HEK293 (cell line): ENCODE results near the gene TRUB2.

Experiments used
- CTCF ChIA-PET: fragments of 350-600 bp; formaldehyde crosslinking; extraction: SDS; loops from one replicate; lab custom pipeline; 2021; ENCODE audit warnings: antibody characterized with exemption; lab: Yijun Ruan, JAX
- POLR2A ChIA-PET: fragments of 300-600 bp; formaldehyde crosslinking; extraction: SDS; loops from one replicate; lab custom pipeline; 2020; ENCODE audit warnings: antibody characterized with exemption, inconsistent platforms; lab: Yijun Ruan, JAX
- H3K27ac ChIP-seq: fragments of 200-500 bp; sonication (Bioruptor generic); 2 replicates; pipeline ENCODE4 v1.5.1; 2014; ENCODE audit warnings: low read depth, low read length, control low read depth, inconsistent platforms; ENCODE audit errors: extremely low read depth
- H3K36me3 ChIP-seq, 2 experiments: fragments of 200-500 bp in 1 of 2; sonication (Bioruptor generic) in 1 of 2; 1 replicate in 1 of 2; 2 replicates in 1 of 2; pipeline ENCODE4 v1.5.1; 2014 to 2017; ENCODE audit warnings: inconsistent platforms in 2 of 2, low read length in 2 of 2; ENCODE audit not compliant: control insufficient read depth in 2 of 2, insufficient read depth in 1 of 2
- H3K4me1 ChIP-seq: fragments of 200-500 bp; sonication (Bioruptor generic); 2 replicates; pipeline ENCODE4 v1.5.1; 2014; ENCODE audit warnings: mild to moderate bottlenecking, low read length, inconsistent platforms; ENCODE audit not compliant: control insufficient read depth, insufficient read depth
- H3K4me3 ChIP-seq: 2 replicates; pipeline ENCODE4 v1.5.1; 2011; ENCODE audit warnings: low read depth, mild to moderate bottlenecking, control low read depth, low read length, moderate library complexity
- H3K9me3 ChIP-seq: fragments of 200-500 bp; sonication (Bioruptor generic); 2 replicates; pipeline ENCODE4 v1.5.1; 2014; ENCODE audit warnings: low read depth, low read length, inconsistent platforms; ENCODE audit not compliant: control insufficient read depth, insufficient read depth
- GLIS1 ChIP-seq: fragments of 450-650 bp; formaldehyde crosslinking; IDR thresholded peaks from 2 replicates; pipeline ENCODE4 v1.5.1; 2016; ENCODE audit warnings: missing biosample characterization, missing genetic modification characterization
- HOXC10 ChIP-seq: sonication (generic); formaldehyde crosslinking; IDR thresholded peaks from 2 replicates; pipeline ENCODE4 v1.8.1; 2023; ENCODE audit warnings: mild to moderate bottlenecking, missing genetic modification reagents
- KLF8 ChIP-seq: fragments of 450-650 bp; formaldehyde crosslinking; IDR thresholded peaks from 2 replicates; pipeline ENCODE4 v1.5.1; 2016; ENCODE audit warnings: missing biosample characterization, missing genetic modification characterization
- PRDM1 ChIP-seq: fragments of 450-650 bp; formaldehyde crosslinking; IDR thresholded peaks from 2 replicates; pipeline ENCODE4; 2016; ENCODE audit warnings: missing biosample characterization, missing genetic modification characterization
- SP2 ChIP-seq: fragments of 450-650 bp; formaldehyde crosslinking; IDR thresholded peaks from 2 replicates; pipeline ENCODE4 v1.5.1; 2016; ENCODE audit warnings: missing biosample characterization, missing genetic modification characterization
- SP7 ChIP-seq: fragments of 450-650 bp; formaldehyde crosslinking; IDR thresholded peaks from 2 replicates; pipeline ENCODE4 v1.5.1; 2016; ENCODE audit warnings: missing biosample characterization, missing genetic modification characterization
- YY1 ChIP-seq: fragments of 450-650 bp; formaldehyde crosslinking; IDR thresholded peaks from 2 replicates; pipeline ENCODE4 v1.5.1; 2018; ENCODE audit warnings: missing biosample characterization, missing genetic modification characterization
- ZBTB7A ChIP-seq: fragments of 450-650 bp; formaldehyde crosslinking; IDR thresholded peaks from 2 replicates; pipeline ENCODE4 v1.5.1; 2016; ENCODE audit warnings: low read depth, missing biosample characterization, missing genetic modification characterization
- ZNF16 ChIP-seq: fragments of 450-650 bp; formaldehyde crosslinking; IDR thresholded peaks from 2 replicates; pipeline ENCODE4 v1.5.1; 2016; ENCODE audit warnings: low read depth, missing biosample characterization, missing genetic modification characterization
- ZNF311 ChIP-seq: fragments of 450-650 bp; formaldehyde crosslinking; IDR thresholded peaks from 2 replicates; pipeline ENCODE4 v1.5.1; 2017; ENCODE audit warnings: missing biosample characterization, missing genetic modification characterization, borderline replicate concordance
- ZNF335 ChIP-seq: fragments of 450-650 bp; formaldehyde crosslinking; conservative IDR thresholded peaks from 2 replicates; pipeline ENCODE4 v1.5.1; 2016; ENCODE audit warnings: missing biosample characterization, missing genetic modification characterization
- ZNF37A ChIP-seq: fragments of 450-650 bp; IDR thresholded peaks from 2 replicates; pipeline ENCODE4 v1.5.1; 2018; ENCODE audit warnings: missing biosample characterization, missing genetic modification characterization
- ZNF426 ChIP-seq: fragments of 450-650 bp; formaldehyde crosslinking; IDR thresholded peaks from 2 replicates; pipeline ENCODE4 v1.5.1; 2017; ENCODE audit warnings: missing biosample characterization, missing genetic modification characterization, mild to moderate bottlenecking, inconsistent platforms, moderate library complexity
- ZNF48 ChIP-seq: fragments of 450-650 bp; formaldehyde crosslinking; IDR thresholded peaks from 2 replicates; pipeline ENCODE4 v1.5.1; 2016; ENCODE audit warnings: missing biosample characterization, missing genetic modification characterization
- ZNF514 ChIP-seq: fragments of 450-650 bp; formaldehyde crosslinking; IDR thresholded peaks from 2 replicates; pipeline ENCODE4 v1.5.1; 2016; ENCODE audit warnings: missing biosample characterization, missing genetic modification characterization
- ZNF529 ChIP-seq: fragments of 450-650 bp; formaldehyde crosslinking; IDR thresholded peaks from 2 replicates; pipeline ENCODE4 v1.5.1; 2017; ENCODE audit warnings: missing genetic modification characterization, missing biosample characterization; ENCODE audit not compliant: insufficient replicate concordance
- ZNF621 ChIP-seq: fragments of 450-650 bp; formaldehyde crosslinking; IDR thresholded peaks from 2 replicates; pipeline ENCODE4 v1.5.1; 2017; ENCODE audit warnings: missing biosample characterization, missing genetic modification characterization
- ZNF791 ChIP-seq: fragments of 450-650 bp; formaldehyde crosslinking; IDR thresholded peaks from 2 replicates; pipeline ENCODE4 v1.5.1; 2016; ENCODE audit warnings: missing biosample characterization, missing genetic modification characterization
- ZNF792 ChIP-seq: fragments of 450-650 bp; formaldehyde crosslinking; IDR thresholded peaks from 2 replicates; pipeline ENCODE4 v1.5.1; 2016; ENCODE audit warnings: missing biosample characterization, missing genetic modification characterization
- TF ChIP-seq, protein P1 (sequence below): fragments of 450-650 bp; formaldehyde crosslinking; IDR thresholded peaks from 2 replicates; pipeline ENCODE4 v1.5.1; 2016; ENCODE audit warnings: missing biosample characterization, missing genetic modification characterization, borderline replicate concordance
- TF ChIP-seq, protein P2 (sequence below): IDR thresholded peaks from 2 replicates; pipeline ENCODE4 v1.6.1; 2011; ENCODE audit warnings: mild to moderate bottlenecking, low read depth, low read length, borderline replicate concordance
- TF ChIP-seq, protein P3 (sequence below): fragments of 450-650 bp; formaldehyde crosslinking; IDR thresholded peaks from 2 replicates; pipeline ENCODE4 v1.5.1; 2017; ENCODE audit warnings: missing biosample characterization, missing genetic modification characterization
- TF ChIP-seq, protein P4 (sequence below): fragments of 450-650 bp; formaldehyde crosslinking; IDR thresholded peaks from 2 replicates; pipeline ENCODE4 v1.5.1; 2016; ENCODE audit warnings: missing biosample characterization, missing genetic modification characterization
- TF ChIP-seq, protein P5 (sequence below): fragments of 450-650 bp; formaldehyde crosslinking; IDR thresholded peaks from 2 replicates; pipeline ENCODE4 v1.5.1; 2016; ENCODE audit warnings: missing biosample characterization, missing genetic modification characterization

TRUB2 gene

GRCh38 chr9:128314697-128315096, 7.5 kb downstream of the TRUB2 start (continued):
- TF ChIP-seq, protein P1, sequence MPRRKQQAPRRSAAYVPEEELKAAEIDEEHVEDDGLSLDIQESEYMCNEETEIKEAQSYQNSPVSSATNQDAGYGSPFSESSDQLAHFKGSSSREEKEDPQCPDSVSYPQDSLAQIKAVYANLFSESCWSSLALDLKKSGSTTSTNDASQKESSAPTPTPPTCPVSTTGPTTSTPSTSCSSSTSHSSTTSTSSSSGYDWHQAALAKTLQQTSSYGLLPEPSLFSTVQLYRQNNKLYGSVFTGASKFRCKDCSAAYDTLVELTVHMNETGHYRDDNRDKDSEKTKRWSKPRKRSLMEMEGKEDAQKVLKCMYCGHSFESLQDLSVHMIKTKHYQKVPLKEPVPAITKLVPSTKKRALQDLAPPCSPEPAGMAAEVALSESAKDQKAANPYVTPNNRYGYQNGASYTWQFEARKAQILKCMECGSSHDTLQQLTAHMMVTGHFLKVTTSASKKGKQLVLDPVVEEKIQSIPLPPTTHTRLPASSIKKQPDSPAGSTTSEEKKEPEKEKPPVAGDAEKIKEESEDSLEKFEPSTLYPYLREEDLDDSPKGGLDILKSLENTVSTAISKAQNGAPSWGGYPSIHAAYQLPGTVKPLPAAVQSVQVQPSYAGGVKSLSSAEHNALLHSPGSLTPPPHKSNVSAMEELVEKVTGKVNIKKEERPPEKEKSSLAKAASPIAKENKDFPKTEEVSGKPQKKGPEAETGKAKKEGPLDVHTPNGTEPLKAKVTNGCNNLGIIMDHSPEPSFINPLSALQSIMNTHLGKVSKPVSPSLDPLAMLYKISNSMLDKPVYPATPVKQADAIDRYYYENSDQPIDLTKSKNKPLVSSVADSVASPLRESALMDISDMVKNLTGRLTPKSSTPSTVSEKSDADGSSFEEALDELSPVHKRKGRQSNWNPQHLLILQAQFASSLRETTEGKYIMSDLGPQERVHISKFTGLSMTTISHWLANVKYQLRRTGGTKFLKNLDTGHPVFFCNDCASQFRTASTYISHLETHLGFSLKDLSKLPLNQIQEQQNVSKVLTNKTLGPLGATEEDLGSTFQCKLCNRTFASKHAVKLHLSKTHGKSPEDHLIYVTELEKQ (tag by site-specific recombination): no peak
- TF ChIP-seq, protein P2, sequence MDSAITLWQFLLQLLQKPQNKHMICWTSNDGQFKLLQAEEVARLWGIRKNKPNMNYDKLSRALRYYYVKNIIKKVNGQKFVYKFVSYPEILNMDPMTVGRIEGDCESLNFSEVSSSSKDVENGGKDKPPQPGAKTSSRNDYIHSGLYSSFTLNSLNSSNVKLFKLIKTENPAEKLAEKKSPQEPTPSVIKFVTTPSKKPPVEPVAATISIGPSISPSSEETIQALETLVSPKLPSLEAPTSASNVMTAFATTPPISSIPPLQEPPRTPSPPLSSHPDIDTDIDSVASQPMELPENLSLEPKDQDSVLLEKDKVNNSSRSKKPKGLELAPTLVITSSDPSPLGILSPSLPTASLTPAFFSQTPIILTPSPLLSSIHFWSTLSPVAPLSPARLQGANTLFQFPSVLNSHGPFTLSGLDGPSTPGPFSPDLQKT: no peak
- TF ChIP-seq, protein P3, sequence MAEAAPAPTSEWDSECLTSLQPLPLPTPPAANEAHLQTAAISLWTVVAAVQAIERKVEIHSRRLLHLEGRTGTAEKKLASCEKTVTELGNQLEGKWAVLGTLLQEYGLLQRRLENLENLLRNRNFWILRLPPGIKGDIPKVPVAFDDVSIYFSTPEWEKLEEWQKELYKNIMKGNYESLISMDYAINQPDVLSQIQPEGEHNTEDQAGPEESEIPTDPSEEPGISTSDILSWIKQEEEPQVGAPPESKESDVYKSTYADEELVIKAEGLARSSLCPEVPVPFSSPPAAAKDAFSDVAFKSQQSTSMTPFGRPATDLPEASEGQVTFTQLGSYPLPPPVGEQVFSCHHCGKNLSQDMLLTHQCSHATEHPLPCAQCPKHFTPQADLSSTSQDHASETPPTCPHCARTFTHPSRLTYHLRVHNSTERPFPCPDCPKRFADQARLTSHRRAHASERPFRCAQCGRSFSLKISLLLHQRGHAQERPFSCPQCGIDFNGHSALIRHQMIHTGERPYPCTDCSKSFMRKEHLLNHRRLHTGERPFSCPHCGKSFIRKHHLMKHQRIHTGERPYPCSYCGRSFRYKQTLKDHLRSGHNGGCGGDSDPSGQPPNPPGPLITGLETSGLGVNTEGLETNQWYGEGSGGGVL (tag by site-specific recombination): no peak

DNA sequence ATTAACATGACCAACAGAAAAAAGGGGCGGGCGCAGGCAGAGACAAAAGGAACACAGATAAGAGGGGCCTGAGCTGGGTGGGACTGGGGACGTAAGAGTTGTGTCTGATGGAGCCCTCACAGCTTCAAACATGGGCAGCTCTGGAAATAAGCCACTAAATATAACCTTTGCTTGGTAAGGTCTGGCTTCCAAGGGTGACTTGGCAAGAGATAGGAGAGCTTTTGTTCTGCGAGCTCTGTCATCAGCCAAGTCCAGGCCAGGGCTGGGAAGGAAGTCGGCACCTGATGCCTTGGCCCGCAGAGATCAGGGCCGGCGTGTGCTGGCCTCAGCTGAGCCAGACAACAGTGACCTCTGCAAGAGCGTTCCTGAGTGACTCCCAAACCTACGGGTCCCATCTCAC, 11.8 kb downstream of the TRUB2 start:
- H3K36me3 ChIP-seq: peaks cover 4 to 50% of the 10 kb centered on the region in 2 experiments
- CTCF ChIA-PET: interaction anchor here (1.0 to 1.5 kb wide), 3 partner anchors 15 to 102 kb away, joined by 3 to 6 read pairs (median 5); no protein-coding TSS in a partner anchor

GRCh38 chr9:128309551-128309950, 12.7 kb downstream of the TRUB2 start:
- no peaks in the 10 kb centered on the region for H3K4me1 ChIP-seq
- H3K4me3 ChIP-seq: no peak overlapping the region
- H3K36me3 ChIP-seq: peaks cover 4 to 42% of the 10 kb centered on the region in 2 experiments; a peak in 2 of 3 replicates
- no peak overlapping the region for H3K27ac ChIP-seq
- H3K9me3 ChIP-seq: no peaks in the 10 kb centered on the region
- CTCF ChIA-PET: interaction anchor here (0.6 to 1.5 kb wide), 2 partner anchors 15 to 131 kb away, joined by 5 to 6 read pairs; no protein-coding TSS in a partner anchor
- POLR2A ChIA-PET: interaction anchor here (0.7 to 1.5 kb wide), 2 partner anchors 8 to 9 kb away, joined by 4 to 5 read pairs; no protein-coding TSS in a partner anchor
- TF ChIP-seq GLIS1 (tag by site-specific recombination): no peak
- no peak for TF ChIP-seq ZNF426 (tag by site-specific recombination)
- TF ChIP-seq ZBTB7A: no peak
- TF ChIP-seq ZNF311 (tag by site-specific recombination): no peak
- TF ChIP-seq YY1 (tag by site-specific recombination): no peak
- no peak for TF ChIP-seq SP7 (tag by site-specific recombination)
- no peak for TF ChIP-seq ZNF335 (tag by site-specific recombination)
- no peak for TF ChIP-seq ZNF37A (tag by site-specific recombination)
- no peak for TF ChIP-seq ZNF16 (tag by site-specific recombination)
- no peak for TF ChIP-seq HOXC10 (CRISPR knock-in tag)
- TF ChIP-seq ZNF514 (tag by site-specific recombination): no peak
- no peak for TF ChIP-seq ZNF792 (tag by site-specific recombination)
- TF ChIP-seq ZNF791: no peak
- no peak for TF ChIP-seq ZNF529 (tag by site-specific recombination)
- TF ChIP-seq SP2 (tag by site-specific recombination): no peak
- no peak for TF ChIP-seq ZNF48 (tag by site-specific recombination)
- TF ChIP-seq, protein P4, sequence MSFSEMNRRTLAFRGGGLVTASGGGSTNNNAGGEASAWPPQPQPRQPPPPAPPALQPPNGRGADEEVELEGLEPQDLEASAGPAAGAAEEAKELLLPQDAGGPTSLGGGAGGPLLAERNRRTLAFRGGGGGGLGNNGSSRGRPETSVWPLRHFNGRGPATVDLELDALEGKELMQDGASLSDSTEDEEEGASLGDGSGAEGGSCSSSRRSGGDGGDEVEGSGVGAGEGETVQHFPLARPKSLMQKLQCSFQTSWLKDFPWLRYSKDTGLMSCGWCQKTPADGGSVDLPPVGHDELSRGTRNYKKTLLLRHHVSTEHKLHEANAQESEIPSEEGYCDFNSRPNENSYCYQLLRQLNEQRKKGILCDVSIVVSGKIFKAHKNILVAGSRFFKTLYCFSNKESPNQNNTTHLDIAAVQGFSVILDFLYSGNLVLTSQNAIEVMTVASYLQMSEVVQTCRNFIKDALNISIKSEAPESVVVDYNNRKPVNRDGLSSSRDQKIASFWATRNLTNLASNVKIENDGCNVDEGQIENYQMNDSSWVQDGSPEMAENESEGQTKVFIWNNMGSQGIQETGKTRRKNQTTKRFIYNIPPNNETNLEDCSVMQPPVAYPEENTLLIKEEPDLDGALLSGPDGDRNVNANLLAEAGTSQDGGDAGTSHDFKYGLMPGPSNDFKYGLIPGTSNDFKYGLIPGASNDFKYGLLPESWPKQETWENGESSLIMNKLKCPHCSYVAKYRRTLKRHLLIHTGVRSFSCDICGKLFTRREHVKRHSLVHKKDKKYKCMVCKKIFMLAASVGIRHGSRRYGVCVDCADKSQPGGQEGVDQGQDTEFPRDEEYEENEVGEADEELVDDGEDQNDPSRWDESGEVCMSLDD: no peak
- no peak for TF ChIP-seq KLF8 (tag by site-specific recombination)

More for the DNA sequence above, 11.8 kb downstream of the TRUB2 start:
- POLR2A ChIA-PET: interaction anchor here (0.7 kb wide), 1 partner anchor 24 kb away, joined by 3 read pairs; no protein-coding TSS in a partner anchor
- no peaks in the 10 kb centered on the region for H3K4me1 ChIP-seq
- no peak for TF ChIP-seq PRDM1 (tag by site-specific recombination)
- TF ChIP-seq ZNF621 (tag by site-specific recombination): no peak
- TF ChIP-seq, protein P5, sequence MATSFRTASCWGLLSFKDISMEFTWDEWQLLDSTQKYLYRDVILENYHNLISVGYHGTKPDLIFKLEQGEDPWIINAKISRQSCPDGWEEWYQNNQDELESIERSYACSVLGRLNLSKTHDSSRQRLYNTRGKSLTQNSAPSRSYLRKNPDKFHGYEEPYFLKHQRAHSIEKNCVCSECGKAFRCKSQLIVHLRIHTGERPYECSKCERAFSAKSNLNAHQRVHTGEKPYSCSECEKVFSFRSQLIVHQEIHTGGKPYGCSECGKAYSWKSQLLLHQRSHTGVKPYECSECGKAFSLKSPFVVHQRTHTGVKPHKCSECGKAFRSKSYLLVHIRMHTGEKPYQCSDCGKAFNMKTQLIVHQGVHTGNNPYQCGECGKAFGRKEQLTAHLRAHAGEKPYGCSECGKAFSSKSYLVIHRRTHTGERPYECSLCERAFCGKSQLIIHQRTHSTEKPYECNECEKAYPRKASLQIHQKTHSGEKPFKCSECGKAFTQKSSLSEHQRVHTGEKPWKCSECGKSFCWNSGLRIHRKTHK (tag by site-specific recombination): no peak
- H3K27ac ChIP-seq: no peak overlapping the region
- H3K9me3 ChIP-seq: no peaks in the 10 kb centered on the region
- H3K4me3 ChIP-seq: no peak overlapping the region
